ENCODE measurements around the gene DCDC2C. TPM values are rescaled to one million over a fixed set of nuclear protein-coding genes. Genes with fewer than 3 reads are reported as not detected.
A peak's percentile ranks its signal among the peaks of the same experiment; 100 is the strongest.

The DCDC2C gene
- total RNA-seq, 1 experiment from 2014 or later: not detected

DNA sequence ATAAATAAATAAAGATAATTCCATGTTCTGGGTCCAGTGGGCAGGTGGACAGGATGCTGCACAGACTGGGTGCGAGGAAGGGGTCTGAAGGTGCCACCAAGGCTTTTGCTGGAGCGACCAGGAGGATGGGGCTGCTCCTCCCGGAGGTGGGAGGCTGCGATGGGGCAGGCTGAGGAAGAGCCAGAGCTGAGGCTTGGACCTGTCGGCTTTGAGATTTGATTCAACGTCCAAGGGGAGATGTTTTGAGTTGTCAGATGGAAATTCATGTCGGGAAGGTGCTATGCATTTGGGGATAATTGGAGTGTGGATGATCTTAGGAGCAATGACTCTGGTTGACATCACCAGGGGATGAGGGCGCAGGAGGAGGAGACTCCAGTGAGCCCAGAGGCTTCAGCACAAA lies 33.7 kb upstream of the DCDC2C start:
- intact Hi-C loops (cut with micrococcal nuclease; ENCODE audit: unreplicated experiment): no loop called here
- BruUV-seq (replicated peaks): no TSS peak
- POLR2A ChIA-PET (ENCODE audit: unreplicated experiment): no interaction called here

DNA sequence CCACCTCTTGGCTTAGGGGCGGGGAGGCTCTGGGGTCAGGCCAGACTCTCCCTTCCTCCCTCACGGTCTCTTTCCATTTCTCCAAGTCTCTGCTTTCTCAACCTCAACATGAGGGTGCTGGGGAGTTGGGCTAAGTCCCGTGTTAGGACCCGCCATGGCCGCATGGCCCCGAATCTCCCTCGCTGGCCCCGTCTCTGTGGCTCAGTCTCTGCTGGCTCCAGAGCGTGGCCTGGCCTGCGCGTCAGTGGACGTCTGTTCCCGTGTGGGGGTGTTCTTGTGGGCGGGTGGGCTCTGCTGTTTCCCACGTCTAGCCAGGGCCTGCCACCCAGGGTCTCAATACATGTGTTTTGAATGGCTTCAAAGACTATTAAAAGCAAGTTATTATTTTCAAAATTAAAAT lies 33.0 kb upstream of the DCDC2C start:
- Histone ChIP-seq H3K27ac (no peak overlapping the region), H3K79me2 (ENCODE audit: low read depth) (no peaks in the 10 kb centered on the region), H3K4me3 (no peak overlapping the region), H3F3A (ENCODE audit: insufficient read depth, low read depth) (no peaks in the 10 kb centered on the region), H3K4me2 (no peak overlapping the region), H3K9me2 (ENCODE audit: insufficient read depth) (no peaks in the 10 kb centered on the region), H3K9me3 (ENCODE audit: insufficient read depth, low read depth) (no peaks in the 10 kb centered on the region), H3K4me1 (replicated peaks; ENCODE audit: insufficient read depth) (no peaks in the 10 kb centered on the region), H2AFZ (no peak overlapping the region), H4K20me1 (ENCODE audit: insufficient read depth) (no peaks in the 10 kb centered on the region), H3K27me3 (ENCODE audit: insufficient read depth, low read depth) (peaks cover 98% of the 10 kb centered on the region), H3K36me3 (ENCODE audit: low read depth) (no peaks in the 10 kb centered on the region)
- intact Hi-C loops (cut with micrococcal nuclease; ENCODE audit: unreplicated experiment): no loop called here
- ChIA-PET POLR2A (ENCODE audit: unreplicated experiment) (no interaction called here), CTCF (no interaction called here)
- no TSS peak for BruUV-seq (replicated peaks)
- no peak for TF ChIP-seq EZH2 (IDR thresholded peaks at IDR 0.05; ENCODE audit: low read depth)
- TF ChIP-seq, protein P1, sequence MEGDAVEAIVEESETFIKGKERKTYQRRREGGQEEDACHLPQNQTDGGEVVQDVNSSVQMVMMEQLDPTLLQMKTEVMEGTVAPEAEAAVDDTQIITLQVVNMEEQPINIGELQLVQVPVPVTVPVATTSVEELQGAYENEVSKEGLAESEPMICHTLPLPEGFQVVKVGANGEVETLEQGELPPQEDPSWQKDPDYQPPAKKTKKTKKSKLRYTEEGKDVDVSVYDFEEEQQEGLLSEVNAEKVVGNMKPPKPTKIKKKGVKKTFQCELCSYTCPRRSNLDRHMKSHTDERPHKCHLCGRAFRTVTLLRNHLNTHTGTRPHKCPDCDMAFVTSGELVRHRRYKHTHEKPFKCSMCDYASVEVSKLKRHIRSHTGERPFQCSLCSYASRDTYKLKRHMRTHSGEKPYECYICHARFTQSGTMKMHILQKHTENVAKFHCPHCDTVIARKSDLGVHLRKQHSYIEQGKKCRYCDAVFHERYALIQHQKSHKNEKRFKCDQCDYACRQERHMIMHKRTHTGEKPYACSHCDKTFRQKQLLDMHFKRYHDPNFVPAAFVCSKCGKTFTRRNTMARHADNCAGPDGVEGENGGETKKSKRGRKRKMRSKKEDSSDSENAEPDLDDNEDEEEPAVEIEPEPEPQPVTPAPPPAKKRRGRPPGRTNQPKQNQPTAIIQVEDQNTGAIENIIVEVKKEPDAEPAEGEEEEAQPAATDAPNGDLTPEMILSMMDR (conservative IDR thresholded peaks at IDR 0.05): no peak
- no peak for DNase-seq

More for the DNA sequence above, 33.7 kb upstream of the DCDC2C start:
- Histone ChIP-seq H3K4me1 (replicated peaks; ENCODE audit: insufficient read depth) (no peaks in the 10 kb centered on the region), H3K27me3 (ENCODE audit: insufficient read depth, low read depth) (peaks cover 93% of the 10 kb centered on the region), H3K36me3 (ENCODE audit: low read depth) (no peaks in the 10 kb centered on the region), H3K4me2 (no peak overlapping the region), H4K20me1 (ENCODE audit: insufficient read depth) (no peaks in the 10 kb centered on the region), H3K4me3 (no peak overlapping the region), H3K27ac (no peak overlapping the region), H3K79me2 (ENCODE audit: low read depth) (no peaks in the 10 kb centered on the region), H2AFZ (no peak overlapping the region), H3K9me2 (ENCODE audit: insufficient read depth) (no peaks in the 10 kb centered on the region), H3F3A (ENCODE audit: insufficient read depth, low read depth) (no peaks in the 10 kb centered on the region), H3K9me3 (ENCODE audit: insufficient read depth, low read depth) (no peaks in the 10 kb centered on the region)
- CTCF ChIA-PET: no interaction called here
- no peak for DNase-seq
- TF ChIP-seq, protein P1 (conservative IDR thresholded peaks at IDR 0.05): no peak
- TF ChIP-seq EZH2 (IDR thresholded peaks at IDR 0.05; ENCODE audit: low read depth): 0 out of 2 replicates have a peak, but pooled peaks have one; percentile 47

DNA sequence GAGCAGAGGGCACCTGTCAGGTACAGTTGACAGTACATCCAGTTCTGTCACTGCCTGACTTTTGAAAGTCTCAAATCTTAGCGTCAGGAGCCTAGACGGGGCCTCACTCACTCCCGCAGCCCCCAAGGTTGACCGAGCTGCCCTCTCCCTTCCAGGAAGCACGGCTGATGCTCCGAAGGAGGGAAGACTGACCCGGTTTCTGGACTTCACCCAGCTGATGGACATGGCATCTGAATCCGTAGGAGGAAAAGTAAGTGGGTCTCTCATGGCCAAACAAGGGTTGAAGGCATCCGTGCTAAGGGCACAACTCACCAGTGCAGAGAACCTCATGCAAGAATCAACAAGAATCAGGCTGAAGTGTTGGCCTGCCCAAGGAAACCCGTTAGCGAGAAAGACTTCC lies 32.4 kb upstream of the DCDC2C start:
- no peak for DNase-seq
- H3K9me3 ChIP-seq (ENCODE audit: insufficient read depth, low read depth): no peaks in the 10 kb centered on the region

More for the DNA sequence above, 32.4 kb upstream of the DCDC2C start:
- ChIA-PET CTCF (no interaction called here), POLR2A (ENCODE audit: unreplicated experiment) (no interaction called here)
- intact Hi-C loops (cut with micrococcal nuclease; ENCODE audit: unreplicated experiment): no loop called here
- H2AFZ ChIP-seq: no peak overlapping the region
- H3K79me2 ChIP-seq (ENCODE audit: low read depth): no peaks in the 10 kb centered on the region
- H4K20me1 ChIP-seq (ENCODE audit: insufficient read depth): no peaks in the 10 kb centered on the region
- H3K27me3 ChIP-seq (ENCODE audit: insufficient read depth, low read depth): peaks cover 98% of the 10 kb centered on the region
- H3K9me2 ChIP-seq (ENCODE audit: insufficient read depth): no peaks in the 10 kb centered on the region
- H3K4me2 ChIP-seq: no peak overlapping the region
- no peak overlapping the region for H3K27ac ChIP-seq
- H3K36me3 ChIP-seq (ENCODE audit: low read depth): no peaks in the 10 kb centered on the region
- no peaks in the 10 kb centered on the region for H3F3A ChIP-seq (ENCODE audit: insufficient read depth, low read depth)
- no peaks in the 10 kb centered on the region for H3K4me1 ChIP-seq (replicated peaks; ENCODE audit: insufficient read depth)
- TF ChIP-seq EZH2 (IDR thresholded peaks at IDR 0.05; ENCODE audit: low read depth): no peak
- TF ChIP-seq, protein P1 (conservative IDR thresholded peaks at IDR 0.05): no peak
- no peak overlapping the region for H3K4me3 ChIP-seq
- no TSS peak for BruUV-seq (replicated peaks)

All from PC-9 (cell line).